Karpas-422 (cell line): Measurements from ENCODE around the gene ARSI. TPM values are rescaled to one million over a fixed set of nuclear protein-coding genes. Genes with fewer than 3 reads are reported as not detected.

ENCODE experiments used
- DNase-seq: peaks from one replicate; pipeline ENCODE4 v3.0.0-alpha.2; 2015
- H2AFZ ChIP-seq: fragments of 200-600 bp; sonication (generic); 2 replicates; pipeline ENCODE4 v1.6.1; 2014; ENCODE audit warnings: antibody characterized with exemption, low read length, mixed read lengths
- H3K27ac ChIP-seq: fragments of 200-600 bp; sonication (generic); 2 replicates; pipeline ENCODE4 v1.5.1; 2014; ENCODE audit warnings: mild to moderate bottlenecking, low read length, moderate library complexity
- H3K27me3 ChIP-seq: fragments of 200-600 bp; sonication (generic); 2 replicates; pipeline ENCODE4 v1.6.1; 2014; ENCODE audit warnings: low read length, mixed read lengths
- H3K36me3 ChIP-seq: fragments of 200-600 bp; sonication (generic); 2 replicates; pipeline ENCODE4 v1.6.1; 2014; ENCODE audit warnings: low read length, mixed read lengths; ENCODE audit not compliant: insufficient read depth
- H3K4me1 ChIP-seq: fragments of 200-600 bp; sonication (generic); 2 replicates; pipeline ENCODE4 v1.6.1; 2014; ENCODE audit warnings: mild to moderate bottlenecking, low read length, mixed read lengths
- H3K4me2 ChIP-seq: fragments of 200-600 bp; sonication (generic); 2 replicates; pipeline ENCODE4 v1.6.1; 2014; ENCODE audit warnings: low read length, low read depth, mild to moderate bottlenecking; ENCODE audit not compliant: poor library complexity, severe bottlenecking
- H3K4me3 ChIP-seq: fragments of 200-600 bp; sonication (generic); 2 replicates; pipeline ENCODE4 v1.5.1; 2014; ENCODE audit warnings: mild to moderate bottlenecking, antibody characterized with exemption, low read length, mixed read lengths
- H3K79me2 ChIP-seq: fragments of 200-600 bp; sonication (generic); 2 replicates; pipeline ENCODE4 v1.6.1; 2014; ENCODE audit warnings: mild to moderate bottlenecking, low read length, mixed read lengths
- H3K9ac ChIP-seq: fragments of 200-600 bp; sonication (generic); 2 replicates; pipeline ENCODE4 v1.6.0; 2014; ENCODE audit warnings: low read length
- H3K9me2 ChIP-seq: fragments of 200-600 bp; sonication (generic), shearing (Covaris generic); replicated peaks from 2 replicates; pipeline ENCODE4 v1.6.0; 2014; ENCODE audit warnings: mild to moderate bottlenecking, low read length, moderate library complexity; ENCODE audit not compliant: insufficient read depth
- H3K9me3 ChIP-seq: fragments of 300-700, 200-600 bp; sonication (generic); 2 replicates; pipeline ENCODE4 v1.6.1; 2014; ENCODE audit warnings: low read length, mixed read lengths
- H4K20me1 ChIP-seq: fragments of 200-600 bp; sonication (generic); 2 replicates; pipeline ENCODE4 v1.6.1; 2014; ENCODE audit warnings: mild to moderate bottlenecking, antibody characterized with exemption, low read length, low read depth; ENCODE audit not compliant: insufficient read depth
- total RNA-seq: library from RNA; depleted of rRNA; stranded (reverse); fragments of >200 nt; shearing (Covaris generic); gene quantifications from 2 replicates; pipeline ENCODE4 v1.2.3, GENCODE V29; 2014; ENCODE audit warnings: low replicate concordance

The ARSI gene
- total RNA-seq, 1 experiment from 2014 or later = not detected

- H3K9ac ChIP-seq = no peak overlapping the region
- no peak for DNase-seq
- H3K27ac ChIP-seq = no peak overlapping the region
- H3K4me2 ChIP-seq = no peak overlapping the region
- H3K4me1 ChIP-seq = no peaks in the 10 kb centered on the region
- H3K27me3 ChIP-seq = no peaks in the 10 kb centered on the region
- no peak overlapping the region for H3K4me3 ChIP-seq
- no peaks in the 10 kb centered on the region for H3K79me2 ChIP-seq
- no peaks in the 10 kb centered on the region for H3K9me3 ChIP-seq
- H3K9me2 ChIP-seq = no peaks in the 10 kb centered on the region
- no peaks in the 10 kb centered on the region for H4K20me1 ChIP-seq
- no peaks in the 10 kb centered on the region for H3K36me3 ChIP-seq
- no peak overlapping the region for H2AFZ ChIP-seq
These were observed 14.6 kb upstream of the ARSI start for GRCh38 chr5:150317048-150318003.

GRCh38 chr5:150316320-150316719, 13.6 kb upstream of the ARSI start:
- H3K27ac ChIP-seq = no peak overlapping the region
- H3K36me3 ChIP-seq = no peaks in the 10 kb centered on the region
- no peaks in the 10 kb centered on the region for H3K9me2 ChIP-seq
- H3K9ac ChIP-seq = no peak overlapping the region
- H3K79me2 ChIP-seq = no peaks in the 10 kb centered on the region
- no peak overlapping the region for H2AFZ ChIP-seq
- DNase-seq = no peak
- H3K4me2 ChIP-seq = no peak overlapping the region
- no peaks in the 10 kb centered on the region for H4K20me1 ChIP-seq
- no peak overlapping the region for H3K4me3 ChIP-seq
- no peaks in the 10 kb centered on the region for H3K27me3 ChIP-seq
- no peaks in the 10 kb centered on the region for H3K4me1 ChIP-seq
- no peaks in the 10 kb centered on the region for H3K9me3 ChIP-seq

- DNase-seq = no peak
- Histone ChIP-seq H3K9ac (no peak overlapping the region), H3K4me1 (peaks cover 2% of the 10 kb centered on the region; the same call in 1 of the 2 replicates), H3K27ac (no peak overlapping the region), H2AFZ (no peak overlapping the region), H3K36me3 (no peaks in the 10 kb centered on the region), H3K4me2 (no peak overlapping the region), H3K27me3 (no peaks in the 10 kb centered on the region), H3K9me2 (no peaks in the 10 kb centered on the region), H3K4me3 (no peak overlapping the region), H3K79me2 (no peaks in the 10 kb centered on the region), H3K9me3 (no peaks in the 10 kb centered on the region), H4K20me1 (no peaks in the 10 kb centered on the region)
These were observed 12.5 kb upstream of the ARSI start for GRCh38 chr5:150315245-150315644.

GRCh38 chr5:150313921-150314716, 11.4 kb upstream of the ARSI start:
- DNase-seq = no peak
- Histone ChIP-seq H2AFZ (no peak overlapping the region), H4K20me1 (no peaks in the 10 kb centered on the region), H3K9me3 (no peaks in the 10 kb centered on the region), H3K36me3 (no peaks in the 10 kb centered on the region), H3K27me3 (no peaks in the 10 kb centered on the region), H3K9me2 (no peaks in the 10 kb centered on the region), H3K4me2 (no peak overlapping the region), H3K79me2 (no peaks in the 10 kb centered on the region), H3K9ac (no peak overlapping the region), H3K4me3 (no peak overlapping the region), H3K27ac (no peak overlapping the region), H3K4me1 (peaks cover 13% of the 10 kb centered on the region)

- Histone ChIP-seq H2AFZ (no peak overlapping the region), H3K9me3 (no peaks in the 10 kb centered on the region), H3K36me3 (no peaks in the 10 kb centered on the region), H3K4me3 (no peak overlapping the region), H3K9me2 (no peaks in the 10 kb centered on the region), H3K4me1 (peaks cover 13% of the 10 kb centered on the region), H3K27ac (no peak overlapping the region), H3K4me2 (no peak overlapping the region), H4K20me1 (no peaks in the 10 kb centered on the region), H3K27me3 (no peaks in the 10 kb centered on the region), H3K79me2 (no peaks in the 10 kb centered on the region), H3K9ac (no peak overlapping the region)
- DNase-seq = no peak
These were observed 10.8 kb upstream of the ARSI start for GRCh38 chr5:150313501-150313900.

DNA sequence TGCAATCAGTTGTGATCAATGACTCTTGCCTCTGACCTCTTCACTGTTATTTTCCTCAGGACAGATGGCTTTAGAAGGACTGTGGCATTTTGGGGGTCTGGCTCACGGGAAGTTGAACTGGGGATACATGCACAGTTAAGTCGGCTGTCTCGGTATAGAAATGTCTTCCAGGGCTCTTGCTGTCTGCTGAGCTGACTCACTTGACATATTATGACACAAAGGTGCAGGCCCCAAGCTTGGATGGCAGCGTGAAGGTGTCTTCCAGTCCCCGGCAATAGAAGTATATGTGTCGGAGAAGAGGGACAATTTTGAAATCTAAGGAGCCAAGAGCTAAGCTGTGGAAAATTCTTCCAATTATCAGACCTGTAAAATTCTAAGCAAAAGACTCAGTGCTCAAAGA, 9.8 kb upstream of the ARSI start:
- H3K27ac ChIP-seq = no peak overlapping the region
- no peaks in the 10 kb centered on the region for H3K27me3 ChIP-seq
- H3K4me1 ChIP-seq = peaks cover 13% of the 10 kb centered on the region
- no peaks in the 10 kb centered on the region for H4K20me1 ChIP-seq
- H3K36me3 ChIP-seq = no peaks in the 10 kb centered on the region
- H3K4me2 ChIP-seq = no peak overlapping the region
- no peaks in the 10 kb centered on the region for H3K79me2 ChIP-seq
- H3K9me3 ChIP-seq = no peaks in the 10 kb centered on the region
- no peak overlapping the region for H2AFZ ChIP-seq
- H3K9ac ChIP-seq = no peak overlapping the region
- H3K4me3 ChIP-seq = no peak overlapping the region
- DNase-seq = no peak
- H3K9me2 ChIP-seq = no peaks in the 10 kb centered on the region

- Histone ChIP-seq H3K36me3 (no peaks in the 10 kb centered on the region), H3K4me1 (peaks cover 13% of the 10 kb centered on the region), H3K9me2 (no peaks in the 10 kb centered on the region), H3K27me3 (no peaks in the 10 kb centered on the region), H3K9ac (no peak overlapping the region), H2AFZ (no peak overlapping the region), H3K27ac (no peak overlapping the region), H4K20me1 (no peaks in the 10 kb centered on the region), H3K4me3 (no peak overlapping the region), H3K9me3 (no peaks in the 10 kb centered on the region), H3K79me2 (no peaks in the 10 kb centered on the region), H3K4me2 (no peak overlapping the region)
- no peak for DNase-seq
These were observed 8.4 kb upstream of the ARSI start for GRCh38 chr5:150311015-150311692.

- Histone ChIP-seq H3K4me2 (no peak overlapping the region), H3K27ac (no peak overlapping the region), H3K27me3 (no peaks in the 10 kb centered on the region), H3K79me2 (no peaks in the 10 kb centered on the region), H3K9ac (no peak overlapping the region), H3K9me2 (no peaks in the 10 kb centered on the region), H4K20me1 (no peaks in the 10 kb centered on the region), H3K36me3 (no peaks in the 10 kb centered on the region), H3K4me1 (peaks cover 13% of the 10 kb centered on the region), H3K9me3 (no peaks in the 10 kb centered on the region), H2AFZ (no peak overlapping the region), H3K4me3 (no peak overlapping the region)
- DNase-seq = no peak
These were observed 7.5 kb upstream of the ARSI start for GRCh38 chr5:150310246-150310645.
